HG03439 (cell line): ENCODE data around the gene COPG2.
"Not testable (repeated sequence)": the region's sequence is repeated elsewhere in the genome, so short reads cannot be mapped to it uniquely, and the experiment has no call there.

Experiments used
- ATAC-seq: cut with Tn5 transposase; IDR thresholded peaks from one replicate; pipeline ENCODE4 v1.9.1; 2021; ENCODE audit warnings: mild to moderate bottlenecking, moderate library complexity; ENCODE audit not compliant: unreplicated experiment

Gene COPG2

DNA sequence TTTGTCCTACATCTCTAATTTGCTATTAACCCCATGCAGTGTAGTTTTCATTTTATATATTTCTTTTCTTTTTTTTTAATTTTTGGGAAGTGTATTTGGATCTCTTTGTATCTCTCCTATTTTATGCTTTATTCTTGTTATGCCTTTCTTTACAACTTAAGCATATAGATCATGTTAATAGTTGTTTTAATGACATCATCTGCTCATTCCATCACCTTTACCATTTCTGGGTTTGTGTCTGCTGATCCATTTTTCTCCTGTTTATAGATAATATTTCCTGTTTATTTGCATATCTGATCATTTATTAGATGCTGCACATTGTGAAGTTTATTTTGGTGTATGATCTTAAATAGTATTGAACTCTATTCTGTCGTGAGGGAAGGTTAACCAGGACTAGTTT is 13.7 kb downstream of the COPG2 start:
- ATAC-seq, result no peak

DNA sequence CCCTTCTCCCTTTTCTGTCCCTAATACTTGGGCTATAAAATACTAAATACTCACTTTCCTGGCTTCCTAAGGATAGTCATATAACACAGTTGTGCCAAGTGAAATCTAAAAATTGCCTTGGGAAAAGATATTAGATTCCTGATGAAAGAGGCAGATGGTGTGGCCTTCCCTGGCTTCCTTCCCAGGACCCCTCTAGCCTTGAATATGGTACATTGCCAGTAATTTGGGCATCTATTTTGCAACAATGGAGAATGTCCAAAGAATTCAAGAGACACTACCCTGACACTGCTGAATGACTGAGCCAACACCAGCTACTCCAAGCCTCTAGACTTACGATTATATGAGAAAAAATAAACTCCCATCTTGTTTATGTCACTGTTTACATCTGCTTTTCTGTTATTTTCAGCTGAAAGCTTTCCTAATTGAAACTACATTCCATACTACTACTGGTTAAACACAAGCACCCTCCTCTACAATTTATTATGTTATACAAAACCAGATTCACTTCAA is 17.9 kb downstream of the COPG2 start:
- no peak for ATAC-seq

GRCh38 chr7:130649004-130649790 is 19.4 kb downstream of the COPG2 start:
- peak; percentile 54 for ATAC-seq

- ATAC-seq, result peak; percentile 35
Measured at GRCh38 chr7:130648580-130648979, 20.0 kb downstream of the COPG2 start.

DNA sequence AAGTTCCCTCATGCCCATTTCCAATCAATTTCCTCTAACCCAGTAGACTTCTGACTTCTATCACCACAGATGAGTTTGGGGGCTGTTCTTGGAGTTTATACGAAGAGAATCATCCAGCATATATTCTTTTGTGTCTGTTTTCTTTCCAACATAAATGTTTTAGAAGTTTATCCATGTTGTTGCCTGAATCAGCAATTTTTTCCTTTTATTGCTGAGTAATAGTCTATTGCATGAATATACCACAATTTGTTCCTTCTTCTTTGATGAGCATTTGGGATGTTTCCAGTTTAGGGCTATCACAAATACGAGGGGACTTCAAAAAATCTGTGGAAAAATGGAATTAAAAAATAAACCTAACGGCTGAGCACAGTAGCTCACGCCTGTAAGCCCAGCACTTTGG is 26.2 kb downstream of the COPG2 start:
- no peak for ATAC-seq

GRCh38 chr7:130641497-130641896 is 27.1 kb downstream of the COPG2 start:
- no peak for ATAC-seq

DNA sequence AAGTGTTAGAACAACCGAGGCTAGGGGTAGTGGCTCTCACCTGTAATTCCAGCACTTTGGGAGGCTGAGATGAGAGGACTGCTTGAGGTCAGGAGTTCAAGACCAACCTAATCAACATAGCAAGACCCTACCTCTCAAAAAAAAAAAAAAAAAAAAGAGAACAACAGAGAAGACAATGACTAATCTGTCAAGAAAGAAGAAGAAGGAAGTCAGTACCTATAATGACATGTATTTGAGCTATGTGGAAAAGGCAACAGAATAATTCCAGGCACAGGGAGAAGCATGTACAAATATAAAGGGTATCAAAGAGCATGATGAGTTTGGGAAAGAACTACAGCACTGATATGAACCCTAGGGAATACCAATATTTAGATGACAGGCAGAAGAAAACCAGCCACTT is 27.5 kb downstream of the COPG2 start:
- ATAC-seq, result no peak

GRCh38 chr7:130639388-130639787 is 29.2 kb downstream of the COPG2 start:
- no peak for ATAC-seq

GRCh38 chr7:130632111-130632510 is 36.4 kb downstream of the COPG2 start:
- no peak for ATAC-seq

DNA sequence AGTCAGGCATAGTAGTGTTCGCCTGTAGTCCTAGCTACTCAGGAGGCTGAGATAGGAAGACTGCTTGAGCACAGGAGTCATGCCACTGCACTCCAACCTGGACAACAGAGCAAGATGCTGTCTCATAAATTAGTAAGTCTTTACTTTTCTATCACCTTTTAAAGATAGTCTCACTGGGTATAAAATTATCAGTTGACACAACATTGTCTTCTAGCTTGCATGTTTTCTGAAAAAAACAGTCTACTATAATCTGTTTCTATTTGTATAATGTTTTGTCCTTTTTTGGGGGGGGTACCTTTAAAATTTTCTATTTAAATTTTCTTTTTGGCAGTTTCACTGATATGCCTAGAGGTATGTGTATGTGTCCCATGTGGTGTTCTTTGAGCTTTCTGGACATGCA is 39.6 kb downstream of the COPG2 start:
- ATAC-seq, result no peak

DNA sequence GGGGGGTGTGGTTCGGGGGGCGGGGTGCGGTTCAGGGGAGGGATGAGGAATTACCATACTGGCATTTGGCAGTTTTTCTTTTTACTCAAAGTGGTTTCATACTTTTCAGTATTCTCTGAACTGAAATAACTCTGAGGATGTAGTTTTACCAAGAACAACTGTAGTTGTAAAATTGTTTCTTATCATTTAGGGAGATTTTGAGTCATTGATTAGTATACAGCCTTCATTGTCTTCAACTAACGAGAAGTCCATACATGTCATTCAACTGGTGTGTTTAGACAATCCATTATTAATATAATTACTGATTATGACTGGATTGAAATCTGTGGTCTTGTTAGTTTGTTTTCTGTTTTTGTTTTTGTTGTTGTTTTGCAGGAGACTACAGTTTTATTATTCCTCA is 40.8 kb downstream of the COPG2 start:
- no peak for ATAC-seq

DNA sequence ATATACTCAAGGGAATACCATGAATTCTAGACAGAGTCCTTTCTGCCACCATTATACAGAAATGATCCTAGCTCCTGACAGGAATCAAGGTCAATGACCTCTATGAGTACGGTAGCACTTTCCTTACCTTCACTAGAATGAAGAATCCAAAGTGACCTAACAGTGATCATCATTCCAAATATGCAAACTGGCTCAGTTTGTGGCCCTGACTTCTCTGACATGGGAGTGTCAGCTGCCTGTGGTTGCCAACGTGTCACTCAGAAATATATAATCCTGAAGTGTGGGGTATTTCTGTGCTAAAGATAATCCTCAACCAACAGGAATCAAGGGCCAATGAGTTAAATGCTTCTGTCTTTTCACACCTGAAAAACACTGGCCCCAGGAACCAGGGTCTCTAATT is 45.7 kb downstream of the COPG2 start:
- no peak for ATAC-seq

GRCh38 chr7:130615583-130615982 is 53.0 kb downstream of the COPG2 start:
- no peak for ATAC-seq

- no peak for ATAC-seq
Measured at GRCh38 chr7:130614449-130614848, 54.1 kb downstream of the COPG2 start.

GRCh38 chr7:130611218-130611617 is 57.3 kb downstream of the COPG2 start:
- ATAC-seq, result no peak

GRCh38 chr7:130607066-130607465 is 61.5 kb downstream of the COPG2 start:
- ATAC-seq, result not testable (repeated sequence)

- no peak for ATAC-seq
Measured at GRCh38 chr7:130606161-130606560, 62.4 kb downstream of the COPG2 start.

- ATAC-seq, result no peak
Measured at GRCh38 chr7:130598056-130598455, 70.5 kb downstream of the COPG2 start.

GRCh38 chr7:130595986-130596385 is 72.6 kb downstream of the COPG2 start:
- no peak for ATAC-seq

- ATAC-seq, result no peak
Measured at GRCh38 chr7:130593033-130593432, 75.5 kb downstream of the COPG2 start.

GRCh38 chr7:130591464-130591863 is 77.1 kb downstream of the COPG2 start:
- ATAC-seq, result not testable (repeated sequence)

GRCh38 chr7:130585932-130586331 is 82.6 kb downstream of the COPG2 start:
- ATAC-seq, result not testable (repeated sequence)

DNA sequence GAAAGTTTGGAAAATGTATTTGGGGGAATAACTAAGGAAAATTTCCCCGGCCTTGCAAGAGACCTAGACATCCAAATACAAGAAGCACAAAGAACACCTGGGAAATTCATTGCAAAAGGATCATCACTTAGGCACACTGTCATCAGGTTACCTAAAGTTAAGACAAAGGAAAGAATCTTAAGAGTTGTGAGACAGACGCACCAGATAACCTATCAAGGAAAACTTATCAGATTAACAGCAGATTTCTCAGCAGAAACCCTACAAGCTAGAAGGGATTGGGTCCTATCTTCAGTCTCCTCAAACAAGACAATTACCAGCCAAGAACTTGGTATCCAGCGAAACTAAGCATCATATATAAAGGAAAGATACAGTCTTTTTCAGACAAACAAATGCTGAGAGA is 93.4 kb downstream of the COPG2 start:
- not testable (repeated sequence) for ATAC-seq
